HEK293 (cell line): ENCODE data around the gene KLK3.

ENCODE experiments used
- CTCF ChIA-PET: fragments of 350-600 bp; formaldehyde crosslinking; extraction: SDS; loops from one replicate; lab custom pipeline; 2021; ENCODE audit warnings: antibody characterized with exemption; lab: Yijun Ruan, JAX
- POLR2A ChIA-PET: fragments of 300-600 bp; formaldehyde crosslinking; extraction: SDS; loops from one replicate; lab custom pipeline; 2020; ENCODE audit warnings: antibody characterized with exemption, inconsistent platforms; lab: Yijun Ruan, JAX
- H3K27ac ChIP-seq: fragments of 200-500 bp; sonication (Bioruptor generic); 2 replicates; pipeline ENCODE4 v1.5.1; 2014; ENCODE audit warnings: low read depth, low read length, control low read depth, inconsistent platforms; ENCODE audit errors: extremely low read depth
- H3K36me3 ChIP-seq, 2 experiments: fragments of 200-500 bp in 1 of 2; sonication (Bioruptor generic) in 1 of 2; 1 replicate in 1 of 2; 2 replicates in 1 of 2; pipeline ENCODE4 v1.5.1; 2014 to 2017; ENCODE audit warnings: inconsistent platforms in 2 of 2, low read length in 2 of 2; ENCODE audit not compliant: control insufficient read depth in 2 of 2, insufficient read depth in 1 of 2
- H3K4me1 ChIP-seq: fragments of 200-500 bp; sonication (Bioruptor generic); 2 replicates; pipeline ENCODE4 v1.5.1; 2014; ENCODE audit warnings: mild to moderate bottlenecking, low read length, inconsistent platforms; ENCODE audit not compliant: control insufficient read depth, insufficient read depth
- H3K4me3 ChIP-seq: 2 replicates; pipeline ENCODE4 v1.5.1; 2011; ENCODE audit warnings: low read depth, mild to moderate bottlenecking, control low read depth, low read length, moderate library complexity
- H3K9me3 ChIP-seq: fragments of 200-500 bp; sonication (Bioruptor generic); 2 replicates; pipeline ENCODE4 v1.5.1; 2014; ENCODE audit warnings: low read depth, low read length, inconsistent platforms; ENCODE audit not compliant: control insufficient read depth, insufficient read depth
- GFI1B ChIP-seq: fragments of 450-650 bp; formaldehyde crosslinking; IDR thresholded peaks from 2 replicates; pipeline ENCODE4 v1.5.1; 2016; ENCODE audit warnings: missing biosample characterization, missing genetic modification characterization
- GLI4 ChIP-seq: fragments of 450-650 bp; formaldehyde crosslinking; IDR thresholded peaks from 2 replicates; pipeline ENCODE4 v1.5.1; 2016; ENCODE audit warnings: missing biosample characterization, missing genetic modification characterization
- GLIS1 ChIP-seq: fragments of 450-650 bp; formaldehyde crosslinking; IDR thresholded peaks from 2 replicates; pipeline ENCODE4 v1.5.1; 2016; ENCODE audit warnings: missing biosample characterization, missing genetic modification characterization
- HOXC10 ChIP-seq: sonication (generic); formaldehyde crosslinking; IDR thresholded peaks from 2 replicates; pipeline ENCODE4 v1.8.1; 2023; ENCODE audit warnings: mild to moderate bottlenecking, missing genetic modification reagents
- HOXD13 ChIP-seq: sonication (generic); formaldehyde crosslinking; IDR thresholded peaks from 2 replicates; pipeline ENCODE4 v1.8.0; 2022; ENCODE audit warnings: missing genetic modification reagents, borderline replicate concordance
- IKZF3 ChIP-seq: fragments of 450-650 bp; IDR thresholded peaks from 2 replicates; pipeline ENCODE4 v1.5.0; 2018; ENCODE audit warnings: missing biosample characterization, mild to moderate bottlenecking, missing genetic modification characterization, moderate library complexity
- KLF9 ChIP-seq: fragments of 450-650 bp; formaldehyde crosslinking; IDR thresholded peaks from 2 replicates; pipeline ENCODE4 v1.5.1; 2016; ENCODE audit warnings: missing biosample characterization, missing genetic modification characterization, low read depth
- MYNN ChIP-seq: fragments of 450-650 bp; formaldehyde crosslinking; IDR thresholded peaks from 2 replicates; pipeline ENCODE4 v1.5.1; 2016; ENCODE audit warnings: missing biosample characterization, missing genetic modification characterization, borderline replicate concordance
- OSR2 ChIP-seq: fragments of 450-650 bp; formaldehyde crosslinking; IDR thresholded peaks from 2 replicates; pipeline ENCODE4 v1.5.1; 2016; ENCODE audit warnings: missing biosample characterization, missing genetic modification characterization
- ZFP41 ChIP-seq: fragments of 450-650 bp; formaldehyde crosslinking; IDR thresholded peaks from 2 replicates; pipeline ENCODE4 v1.5.1; 2016; ENCODE audit warnings: missing biosample characterization, missing genetic modification characterization, borderline replicate concordance
- ZNF169 ChIP-seq: fragments of 450-650 bp; formaldehyde crosslinking; IDR thresholded peaks from 2 replicates; pipeline ENCODE4 v1.5.1; 2016; ENCODE audit warnings: missing biosample characterization, missing genetic modification characterization
- ZNF221 ChIP-seq: fragments of 450-650 bp; formaldehyde crosslinking; IDR thresholded peaks from 2 replicates; pipeline ENCODE4 v1.5.1; 2017; ENCODE audit warnings: missing biosample characterization, missing genetic modification characterization, borderline replicate concordance
- ZNF223 ChIP-seq: fragments of 450-650 bp; formaldehyde crosslinking; IDR thresholded peaks from 2 replicates; pipeline ENCODE4 v1.5.1; 2016; ENCODE audit warnings: missing biosample characterization, missing genetic modification characterization
- ZNF266 ChIP-seq: fragments of 450-650 bp; formaldehyde crosslinking; IDR thresholded peaks from 2 replicates; pipeline ENCODE4 v1.5.1; 2016; ENCODE audit warnings: missing biosample characterization, missing genetic modification characterization, low read depth
- ZNF292 ChIP-seq: fragments of 450-650 bp; formaldehyde crosslinking; IDR thresholded peaks from 2 replicates; pipeline ENCODE4 v1.5.1; 2016; ENCODE audit warnings: low read depth, missing biosample characterization, missing genetic modification characterization, borderline replicate concordance
- ZNF521 ChIP-seq: fragments of 450-650 bp; formaldehyde crosslinking; IDR thresholded peaks from 2 replicates; pipeline ENCODE4 v1.5.1; 2017; ENCODE audit warnings: missing biosample characterization, mild to moderate bottlenecking, missing genetic modification characterization
- ZNF571 ChIP-seq: fragments of 450-650 bp; formaldehyde crosslinking; IDR thresholded peaks from 2 replicates; pipeline ENCODE4 v1.5.0; 2017; ENCODE audit warnings: missing biosample characterization, missing genetic modification characterization
- ZNF600 ChIP-seq: fragments of 450-650 bp; formaldehyde crosslinking; IDR thresholded peaks from 2 replicates; pipeline ENCODE4 v1.5.1; 2016; ENCODE audit warnings: missing biosample characterization, missing genetic modification characterization
- ZNF776 ChIP-seq: fragments of 450-650 bp; formaldehyde crosslinking; IDR thresholded peaks from 2 replicates; pipeline ENCODE4 v1.5.0; 2017; ENCODE audit warnings: missing biosample characterization, missing genetic modification characterization, borderline replicate concordance
- ZNF777 ChIP-seq: fragments of 450-650 bp; formaldehyde crosslinking; IDR thresholded peaks from 2 replicates; pipeline ENCODE4 v1.5.1; 2017; ENCODE audit warnings: missing biosample characterization, missing genetic modification characterization, borderline replicate concordance
- ZNF785 ChIP-seq: fragments of 450-650 bp; formaldehyde crosslinking; IDR thresholded peaks from 2 replicates; pipeline ENCODE4 v1.5.1; 2016; ENCODE audit warnings: missing biosample characterization, missing genetic modification characterization
- ZNF791 ChIP-seq: fragments of 450-650 bp; formaldehyde crosslinking; IDR thresholded peaks from 2 replicates; pipeline ENCODE4 v1.5.1; 2016; ENCODE audit warnings: missing biosample characterization, missing genetic modification characterization
- ZNF792 ChIP-seq: fragments of 450-650 bp; formaldehyde crosslinking; IDR thresholded peaks from 2 replicates; pipeline ENCODE4 v1.5.1; 2016; ENCODE audit warnings: missing biosample characterization, missing genetic modification characterization
- ZNF830 ChIP-seq: fragments of 450-650 bp; IDR thresholded peaks from 2 replicates; pipeline ENCODE4 v1.5.0; 2018; ENCODE audit warnings: missing biosample characterization, missing genetic modification characterization, low read depth, mild to moderate bottlenecking, moderate library complexity
- ZSCAN30 ChIP-seq: fragments of 450-650 bp; IDR thresholded peaks from 2 replicates; pipeline ENCODE4 v1.5.1; 2018; ENCODE audit warnings: missing biosample characterization, mild to moderate bottlenecking, missing genetic modification characterization, moderate library complexity
- ZXDB ChIP-seq: fragments of 450-650 bp; formaldehyde crosslinking; IDR thresholded peaks from 2 replicates; pipeline ENCODE4 v1.5.1; 2016; ENCODE audit warnings: missing biosample characterization, missing genetic modification characterization
- TF ChIP-seq, protein P1 (sequence below): fragments of 450-650 bp; formaldehyde crosslinking; IDR thresholded peaks from 2 replicates; pipeline ENCODE4 v1.5.1; 2016; ENCODE audit warnings: missing biosample characterization, missing genetic modification characterization
- TF ChIP-seq, protein P2 (sequence below): fragments of 450-650 bp; formaldehyde crosslinking; IDR thresholded peaks from 2 replicates; pipeline ENCODE4 v1.5.1; 2016; ENCODE audit warnings: missing biosample characterization, missing genetic modification characterization

KLK3 gene

GRCh38 chr19:50826492-50827240 is 28.0 kb upstream of the KLK3 start:
- Histone ChIP-seq H3K36me3 (no peaks in the 10 kb centered on the region), H3K4me1 (no peaks in the 10 kb centered on the region), H3K4me3 (no peak overlapping the region), H3K9me3 (no peaks in the 10 kb centered on the region), H3K27ac (no peak overlapping the region)
- POLR2A ChIA-PET = no interaction called here
- CTCF ChIA-PET = interaction anchor here (0.8 kb wide), 1 partner anchor 21 kb away, joined by 4 read pairs; no protein-coding TSS in a partner anchor
- TF ChIP-seq ZNF600 (tag by site-specific recombination) (no peak), HOXD13 (CRISPR knock-in tag) (no peak), KLF9 (no peak), ZNF791 (tag by site-specific recombination) (no peak), ZSCAN30 (tag by site-specific recombination) (no peak), ZNF776 (tag by site-specific recombination) (no peak), ZNF777 (no peak), ZFP41 (tag by site-specific recombination) (no peak), ZNF266 (tag by site-specific recombination) (no peak), GLI4 (tag by site-specific recombination) (no peak), GLIS1 (tag by site-specific recombination) (no peak), ZNF223 (tag by site-specific recombination) (no peak), MYNN (no peak), ZNF792 (tag by site-specific recombination) (no peak)
- TF ChIP-seq, all 188 proteins: peak for 0

- Histone ChIP-seq H3K4me1 (no peaks in the 10 kb centered on the region), H3K27ac (no peak overlapping the region), H3K36me3 (no peaks in the 10 kb centered on the region), H3K9me3 (no peaks in the 10 kb centered on the region), H3K4me3 (no peak overlapping the region)
- CTCF ChIA-PET = no interaction called here
- POLR2A ChIA-PET = no interaction called here
- TF ChIP-seq ZXDB (tag by site-specific recombination) (no peak), HOXC10 (CRISPR knock-in tag) (no peak), OSR2 (no peak), ZNF292 (tag by site-specific recombination) (no peak), ZNF571 (tag by site-specific recombination) (no peak), IKZF3 (tag by site-specific recombination) (no peak), ZNF221 (tag by site-specific recombination) (no peak), ZNF830 (tag by site-specific recombination) (no peak), ZNF169 (no peak), ZNF521 (no peak), GFI1B (tag by site-specific recombination) (no peak), ZNF785 (tag by site-specific recombination) (no peak)
- TF ChIP-seq, protein P1, sequence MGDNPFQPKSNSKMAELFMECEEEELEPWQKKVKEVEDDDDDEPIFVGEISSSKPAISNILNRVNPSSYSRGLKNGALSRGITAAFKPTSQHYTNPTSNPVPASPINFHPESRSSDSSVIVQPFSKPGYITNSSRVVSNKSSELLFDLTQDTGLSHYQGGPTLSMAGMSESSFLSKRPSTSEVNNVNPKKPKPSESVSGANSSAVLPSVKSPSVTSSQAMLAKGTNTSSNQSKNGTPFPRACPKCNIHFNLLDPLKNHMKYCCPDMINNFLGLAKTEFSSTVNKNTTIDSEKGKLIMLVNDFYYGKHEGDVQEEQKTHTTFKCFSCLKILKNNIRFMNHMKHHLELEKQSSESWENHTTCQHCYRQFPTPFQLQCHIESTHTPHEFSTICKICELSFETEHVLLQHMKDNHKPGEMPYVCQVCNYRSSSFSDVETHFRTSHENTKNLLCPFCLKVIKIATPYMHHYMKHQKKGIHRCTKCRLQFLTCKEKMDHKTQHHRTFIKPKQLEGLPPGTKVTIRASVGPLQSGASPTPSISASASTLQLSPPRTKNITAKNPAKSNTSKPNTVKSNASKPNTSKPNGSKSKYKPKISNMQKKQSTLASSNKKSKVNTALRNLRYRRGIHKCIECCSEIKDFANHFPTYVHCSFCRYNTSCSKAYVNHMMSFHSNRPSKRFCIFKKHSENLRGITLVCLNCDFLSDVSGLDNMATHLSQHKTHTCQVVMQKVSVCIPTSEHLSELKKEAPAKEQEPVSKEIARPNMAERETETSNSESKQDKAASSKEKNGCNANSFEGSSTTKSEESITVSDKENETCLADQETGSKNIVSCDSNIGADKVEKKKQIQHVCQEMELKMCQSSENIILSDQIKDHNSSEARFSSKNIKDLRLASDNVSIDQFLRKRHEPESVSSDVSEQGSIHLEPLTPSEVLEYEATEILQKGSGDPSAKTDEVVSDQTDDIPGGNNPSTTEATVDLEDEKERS (tag by site-specific recombination) = no peak
- TF ChIP-seq, protein P2, sequence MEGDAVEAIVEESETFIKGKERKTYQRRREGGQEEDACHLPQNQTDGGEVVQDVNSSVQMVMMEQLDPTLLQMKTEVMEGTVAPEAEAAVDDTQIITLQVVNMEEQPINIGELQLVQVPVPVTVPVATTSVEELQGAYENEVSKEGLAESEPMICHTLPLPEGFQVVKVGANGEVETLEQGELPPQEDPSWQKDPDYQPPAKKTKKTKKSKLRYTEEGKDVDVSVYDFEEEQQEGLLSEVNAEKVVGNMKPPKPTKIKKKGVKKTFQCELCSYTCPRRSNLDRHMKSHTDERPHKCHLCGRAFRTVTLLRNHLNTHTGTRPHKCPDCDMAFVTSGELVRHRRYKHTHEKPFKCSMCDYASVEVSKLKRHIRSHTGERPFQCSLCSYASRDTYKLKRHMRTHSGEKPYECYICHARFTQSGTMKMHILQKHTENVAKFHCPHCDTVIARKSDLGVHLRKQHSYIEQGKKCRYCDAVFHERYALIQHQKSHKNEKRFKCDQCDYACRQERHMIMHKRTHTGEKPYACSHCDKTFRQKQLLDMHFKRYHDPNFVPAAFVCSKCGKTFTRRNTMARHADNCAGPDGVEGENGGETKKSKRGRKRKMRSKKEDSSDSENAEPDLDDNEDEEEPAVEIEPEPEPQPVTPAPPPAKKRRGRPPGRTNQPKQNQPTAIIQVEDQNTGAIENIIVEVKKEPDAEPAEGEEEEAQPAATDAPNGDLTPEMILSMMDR (tag by site-specific recombination) = no peak
Observed at GRCh38 chr19:50827476-50827875, 27.2 kb upstream of the KLK3 start.
